ENCODE results near the gene R3HDM4. TPM values are rescaled to one million over a fixed set of nuclear protein-coding genes. Genes with fewer than 3 reads are reported as not detected.
A peak's percentile ranks its signal among the peaks of the same experiment; 100 is the strongest.
"Not testable (repeated sequence)": the region's sequence is repeated elsewhere in the genome, so short reads cannot be mapped to it uniquely, and the experiment has no call there.

The R3HDM4 gene
- 10 to 100 TPM; 75.9 to 76.7 TPM for total RNA-seq

GRCh38 chr19:913080-913748 is at the start of gene R3HDM4:
TSS of gene R3HDM4 (minus strand) at chr19:913219. CDS start at chr19:913157, 62 bp downstream.
- POLR2A ChIA-PET: interaction anchor here (0.7 to 1.0 kb wide), 2 partner anchors 20 to 1440 kb away, joined by 3 read pairs; partner anchors contain the start of genes MED16 and RNU6-9
- H3K27me3 Mint-ChIP-seq (ENCODE audit: low read depth): peaks cover 2% of the 10 kb centered on the region

GRCh38 chr19:961866-962620 is 49.0 kb upstream of the R3HDM4 start:
- ATAC-seq (no peak), DNase-seq (no peak)
- ChIA-PET CTCF (no interaction called here), POLR2A (interaction anchor here (0.8 kb wide), 1 partner anchor 30 kb away, joined by 4 read pairs; no protein-coding TSS in a partner anchor)
- peak overlapping the region; percentile 25 for H3K27ac Mint-ChIP-seq
- peaks cover 8% of the 10 kb centered on the region for H3K4me1 Mint-ChIP-seq (ENCODE audit: low read depth)
- H3K36me3 Mint-ChIP-seq (ENCODE audit: low read depth): peaks cover 20% of the 10 kb centered on the region
- H3K27me3 Mint-ChIP-seq (ENCODE audit: low read depth): no peaks in the 10 kb centered on the region
- H3K9me3 Mint-ChIP-seq (ENCODE audit: insufficient read depth): no peaks in the 10 kb centered on the region
- H3K4me3 Mint-ChIP-seq: no peak overlapping the region

More at GRCh38 chr19:913080-913748, at the start of gene R3HDM4:
- Mint-ChIP-seq H3K36me3 (ENCODE audit: low read depth) (peaks cover 5% of the 10 kb centered on the region), H3K27ac (peak within 1 kb of the TSS; percentile 88), H3K4me3 (peak within 1 kb of the TSS; percentile 75), H3K4me1 (ENCODE audit: low read depth) (peaks cover 26% of the 10 kb centered on the region), H3K9me3 (ENCODE audit: insufficient read depth) (no peaks in the 10 kb centered on the region)
- DNase-seq (peak; percentile 84), ATAC-seq (peak; percentile 66)
- CTCF ChIA-PET: interaction anchor here (1.4 kb wide), 1 partner anchor 50 kb away, joined by 5 read pairs; no protein-coding TSS in a partner anchor

DNA sequence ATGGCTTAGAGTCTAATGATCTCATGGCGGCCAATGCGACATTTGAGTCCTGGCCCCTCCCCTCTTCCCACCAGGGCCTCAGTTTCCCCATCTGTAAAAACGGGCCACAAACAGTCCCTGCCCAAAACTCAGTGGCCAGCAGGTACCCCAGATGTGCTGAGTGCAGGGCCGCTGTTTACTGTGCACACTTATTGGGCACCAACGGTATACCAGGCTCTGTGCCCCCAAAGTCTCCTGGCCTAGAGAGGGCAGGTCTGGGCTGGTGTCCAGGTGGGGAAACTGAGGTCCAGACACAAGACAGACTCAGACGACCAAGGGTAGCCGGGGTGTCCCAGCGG is 47.6 kb upstream of the R3HDM4 start:
- no peak for ATAC-seq
- CTCF ChIA-PET: no interaction called here
- H3K27me3 Mint-ChIP-seq (ENCODE audit: low read depth): no peaks in the 10 kb centered on the region
- H3K27ac Mint-ChIP-seq: no peak overlapping the region
- H3K9me3 Mint-ChIP-seq (ENCODE audit: insufficient read depth): no peaks in the 10 kb centered on the region
- POLR2A ChIA-PET: no interaction called here
- DNase-seq: no peak
- no peak overlapping the region for H3K4me3 Mint-ChIP-seq
- H3K4me1 Mint-ChIP-seq (ENCODE audit: low read depth): peaks cover 8% of the 10 kb centered on the region
- peaks cover 14% of the 10 kb centered on the region for H3K36me3 Mint-ChIP-seq (ENCODE audit: low read depth)

DNA sequence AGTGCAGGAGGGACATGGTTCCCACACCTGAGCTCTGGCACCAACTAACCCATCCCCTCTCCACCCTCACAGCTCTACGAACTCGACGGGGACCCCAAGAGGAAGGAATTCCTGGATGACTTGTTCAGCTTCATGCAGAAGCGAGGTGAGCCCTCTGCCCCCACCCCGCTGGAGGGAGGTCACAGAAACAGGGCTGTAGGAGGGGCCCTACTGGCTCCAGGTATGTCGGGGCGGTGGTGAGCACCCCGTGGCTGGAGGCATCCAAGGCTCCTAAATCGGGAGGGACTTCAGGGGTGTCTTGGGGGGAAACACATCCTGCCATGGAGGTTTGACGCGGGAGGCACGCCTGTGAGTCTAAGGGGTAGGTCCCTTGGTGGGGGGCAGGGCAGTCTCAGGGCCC is 47.0 kb upstream of the R3HDM4 start:
- Mint-ChIP-seq H3K27ac (no peak overlapping the region), H3K4me3 (no peak overlapping the region), H3K36me3 (ENCODE audit: low read depth) (peaks cover 9% of the 10 kb centered on the region), H3K4me1 (ENCODE audit: low read depth) (peaks cover 4% of the 10 kb centered on the region), H3K27me3 (ENCODE audit: low read depth) (no peaks in the 10 kb centered on the region), H3K9me3 (ENCODE audit: insufficient read depth) (no peaks in the 10 kb centered on the region)
- DNase-seq: no peak
- ChIA-PET POLR2A (no interaction called here), CTCF (no interaction called here)
- no peak for ATAC-seq

GRCh38 chr19:958967-959855 is 46.2 kb upstream of the R3HDM4 start:
- no peak for DNase-seq
- Mint-ChIP-seq H3K27ac (no peak overlapping the region), H3K36me3 (ENCODE audit: low read depth) (peaks cover 2% of the 10 kb centered on the region), H3K27me3 (ENCODE audit: low read depth) (no peaks in the 10 kb centered on the region), H3K4me3 (no peak overlapping the region), H3K4me1 (ENCODE audit: low read depth) (peaks cover 4% of the 10 kb centered on the region), H3K9me3 (ENCODE audit: insufficient read depth) (no peaks in the 10 kb centered on the region)
- POLR2A ChIA-PET: no interaction called here
- ATAC-seq: no peak
- CTCF ChIA-PET: no interaction called here

DNA sequence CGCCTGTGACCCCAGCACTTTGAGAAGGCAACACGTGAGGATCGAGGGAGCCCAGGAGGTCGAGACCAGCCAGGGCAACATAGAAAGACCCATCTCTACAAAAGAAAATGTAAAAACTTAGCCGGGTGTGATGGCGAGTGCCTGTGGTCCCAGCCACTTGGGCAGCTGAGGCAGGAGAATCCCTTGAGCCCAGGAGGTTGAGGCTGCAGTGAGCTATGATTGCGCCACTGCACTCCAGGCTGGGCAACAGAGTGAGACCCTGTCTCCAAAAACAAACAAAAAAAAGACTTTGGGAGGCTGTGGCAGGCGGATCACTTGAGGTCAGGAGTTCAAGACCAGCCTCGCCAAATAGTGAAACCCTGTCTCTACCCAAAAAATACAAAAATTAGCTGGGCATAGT is 44.6 kb upstream of the R3HDM4 start:
- DNase-seq; H3K9me3 Mint-ChIP-seq (ENCODE audit: insufficient read depth); H3K36me3 Mint-ChIP-seq (ENCODE audit: low read depth); H3K27me3 Mint-ChIP-seq (ENCODE audit: low read depth); H3K4me3 Mint-ChIP-seq; H3K27ac Mint-ChIP-seq; ATAC-seq; CTCF ChIA-PET: not testable (repeated sequence)
- POLR2A ChIA-PET: interaction anchor here (0.6 kb wide), 1 partner anchor 548 kb away, joined by 4 read pairs; no protein-coding TSS in a partner anchor
- peaks cover 10% of the 10 kb centered on the region for H3K4me1 Mint-ChIP-seq (ENCODE audit: low read depth)

DNA sequence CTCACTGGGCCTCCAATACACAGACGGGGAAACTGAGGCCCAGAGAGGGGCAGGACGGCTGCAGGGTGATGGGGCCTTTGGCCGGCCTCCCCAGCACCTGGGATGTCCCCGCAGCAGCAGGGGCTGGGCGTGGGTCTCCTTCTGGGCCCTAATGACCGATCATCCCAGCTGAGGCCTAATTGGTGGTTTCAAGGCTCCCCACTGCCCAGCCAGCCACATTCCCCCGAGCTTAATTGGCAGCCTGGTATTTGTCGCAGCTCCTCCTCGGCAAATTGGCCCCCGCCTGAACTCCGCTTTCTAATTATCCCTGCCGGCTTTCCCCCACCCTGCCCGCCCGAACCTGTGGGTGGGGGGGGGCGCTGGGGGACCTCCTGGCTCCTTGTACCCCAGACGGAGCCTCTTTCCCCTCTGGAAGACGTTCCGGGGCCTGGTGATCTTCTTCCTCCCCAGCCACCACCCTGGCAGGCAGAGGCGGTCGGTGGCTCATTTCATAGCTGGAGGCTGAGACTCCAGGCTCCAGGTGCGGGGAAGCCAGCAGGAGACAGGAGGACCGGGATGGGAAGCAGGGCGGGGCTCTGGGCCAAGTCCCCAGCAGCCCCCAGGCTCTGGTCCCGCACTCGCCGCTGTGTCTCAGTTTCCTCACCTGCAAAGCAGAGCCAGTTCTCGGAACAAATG is 43.9 kb upstream of the R3HDM4 start:
- ChIA-PET CTCF (no interaction called here), POLR2A (interaction anchor here (0.6 kb wide), 1 partner anchor 549 kb away, joined by 4 read pairs; no protein-coding TSS in a partner anchor)
- Mint-ChIP-seq H3K36me3 (ENCODE audit: low read depth) (no peaks in the 10 kb centered on the region), H3K4me3 (no peak overlapping the region), H3K4me1 (ENCODE audit: low read depth) (peaks cover 8% of the 10 kb centered on the region), H3K27me3 (ENCODE audit: low read depth) (no peaks in the 10 kb centered on the region), H3K9me3 (ENCODE audit: insufficient read depth) (no peaks in the 10 kb centered on the region), H3K27ac (no peak overlapping the region)
- ATAC-seq (no peak), DNase-seq (no peak)

- POLR2A ChIA-PET: no interaction called here
- no peaks in the 10 kb centered on the region for H3K36me3 Mint-ChIP-seq (ENCODE audit: low read depth)
- no peak for ATAC-seq
- H3K9me3 Mint-ChIP-seq (ENCODE audit: insufficient read depth): no peaks in the 10 kb centered on the region
- DNase-seq: no peak
- no peak overlapping the region for H3K27ac Mint-ChIP-seq
- H3K4me1 Mint-ChIP-seq (ENCODE audit: low read depth): peaks cover 8% of the 10 kb centered on the region
- no peaks in the 10 kb centered on the region for H3K27me3 Mint-ChIP-seq (ENCODE audit: low read depth)
- no peak overlapping the region for H3K4me3 Mint-ChIP-seq
- CTCF ChIA-PET: no interaction called here
Observed at GRCh38 chr19:955803-956765, 43.1 kb upstream of the R3HDM4 start.

GRCh38 chr19:954672-955494 is 41.9 kb upstream of the R3HDM4 start:
- H3K4me1 Mint-ChIP-seq (ENCODE audit: low read depth): peaks cover 8% of the 10 kb centered on the region
- no peaks in the 10 kb centered on the region for H3K36me3 Mint-ChIP-seq (ENCODE audit: low read depth)
- POLR2A ChIA-PET: no interaction called here
- no peak overlapping the region for H3K4me3 Mint-ChIP-seq
- DNase-seq: no peak
- no peaks in the 10 kb centered on the region for H3K9me3 Mint-ChIP-seq (ENCODE audit: insufficient read depth)
- no peaks in the 10 kb centered on the region for H3K27me3 Mint-ChIP-seq (ENCODE audit: low read depth)
- no peak overlapping the region for H3K27ac Mint-ChIP-seq
- ATAC-seq: no peak
- CTCF ChIA-PET: no interaction called here

- ChIA-PET CTCF (no interaction called here), POLR2A (no interaction called here)
- Mint-ChIP-seq H3K4me3 (no peak overlapping the region), H3K27me3 (ENCODE audit: low read depth) (no peaks in the 10 kb centered on the region), H3K4me1 (ENCODE audit: low read depth) (peaks cover 8% of the 10 kb centered on the region), H3K36me3 (ENCODE audit: low read depth) (no peaks in the 10 kb centered on the region), H3K27ac (no peak overlapping the region), H3K9me3 (ENCODE audit: insufficient read depth) (no peaks in the 10 kb centered on the region)
- ATAC-seq: no peak
- DNase-seq: no peak
Observed at GRCh38 chr19:954272-954671, 41.3 kb upstream of the R3HDM4 start.

Data from activated CD8-positive, alpha-beta T cell treated with anti-CD3 and anti-CD28 coated beads, Interleukin-2, amount 10 ng/mL, durations not matched to agents 7 days and 5 days (primary cell).